HepG2 (cell line): ENCODE measurements around the gene PACS2. TPM values are rescaled to one million over a fixed set of nuclear protein-coding genes. Genes with fewer than 3 reads are reported as not detected.

Source experiments
- ATAC-seq: fragments of 200-7000 bp; cut with Tn5 transposase; 3 replicates; pipeline ENCODE4 v1.9.1; 2020; ENCODE audit warnings: mild to moderate bottlenecking, moderate library complexity
- BruUV-seq: library from RNA; stranded (reverse); fragments of 400-500 nt; replicated peaks from 2 replicates; lab custom pipeline; 2021; lab: Mats Ljungman, UMichigan
- CTCF ChIA-PET: fragments of 300-600 bp; formaldehyde crosslinking; extraction: SDS; loops from one replicate; lab custom pipeline; 2021; ENCODE audit warnings: low total read pairs, inconsistent platforms, low intra/inter-chr PET ratio; lab: Yijun Ruan, JAX
- POLR2A ChIA-PET: fragments of 350-600 bp; sonication (Branson Sonifier 250); formaldehyde crosslinking; loops from one replicate; lab custom pipeline; 2020; ENCODE audit warnings: antibody characterized with exemption, inconsistent platforms; lab: Yijun Ruan, JAX
- DNase-seq: peaks from one replicate; pipeline ENCODE4 v3.0.0-alpha.2; 2015; ENCODE audit warnings: low spot score
- FAIRE-seq: peaks from 3 replicates; lab custom pipeline; 2011; peaks lifted over from hg19 to GRCh38; lab: Jason Lieb, UNC
- H2AFZ ChIP-seq: one replicate; pipeline ENCODE4 v1.6.1; 2011; ENCODE audit warnings: low read length, inconsistent platforms
- H3K27ac ChIP-seq: fragments of 300-600 bp; 3 replicates; pipeline ENCODE4 v1.8.0; 2011; ENCODE audit warnings: mixed run types, mild to moderate bottlenecking, mixed read lengths, low read length, inconsistent platforms; ENCODE audit not compliant: insufficient read depth; ENCODE audit errors: extremely low read length
- H3K27me3 ChIP-seq, 2 experiments: fragments of 200-600 bp in 1 of 2; 2 replicates in 1 of 2; 3 replicates in 1 of 2; pipeline versions ENCODE4 v1.6.0 to v1.8.0; 2011; ENCODE audit warnings: low read length in 2 of 2, mild to moderate bottlenecking in 2 of 2, moderate library complexity in 2 of 2, inconsistent platforms in 1 of 2; ENCODE audit not compliant: insufficient read depth in 2 of 2, control insufficient read depth in 1 of 2
- H3K36me3 ChIP-seq, 2 experiments: fragments of 200-600 bp in 1 of 2; replicated peaks in 1 of 2; 2 replicates in 1 of 2; 3 replicates in 1 of 2; pipeline versions ENCODE4 v1.5.1 to v1.8.0; 2011; ENCODE audit warnings: low read length in 2 of 2, inconsistent platforms in 1 of 2; ENCODE audit not compliant: insufficient read depth in 2 of 2, control insufficient read depth in 1 of 2
- H3K4me1 ChIP-seq: 2 replicates; pipeline ENCODE4 v1.5.1; 2012; ENCODE audit warnings: low read length, inconsistent platforms; ENCODE audit not compliant: insufficient read depth
- H3K4me2 ChIP-seq: 2 replicates; pipeline ENCODE4 v1.6.0; 2011; ENCODE audit warnings: low read depth, low read length, inconsistent platforms
- H3K4me3 ChIP-seq, 3 experiments: fragments of 200-600 bp in 1 of 3; sonication (generic), shearing (Covaris generic) in 1 of 3; replicated peaks in 1 of 3; 2 replicates each; pipeline ENCODE4 v1.5.1; 2011 to 2016; ENCODE audit warnings: low read length in 3 of 3, inconsistent platforms in 2 of 3, low read depth in 2 of 3, mild to moderate bottlenecking in 2 of 3, control low read depth in 1 of 3, mixed read lengths in 1 of 3; ENCODE audit not compliant: insufficient read depth in 1 of 3
- H3K79me2 ChIP-seq: one replicate; pipeline ENCODE4 v1.6.1; 2011; ENCODE audit warnings: low read length, inconsistent platforms; ENCODE audit not compliant: insufficient read depth
- H3K9ac ChIP-seq: 2 replicates; pipeline ENCODE4 v1.6.0; 2011; ENCODE audit warnings: mild to moderate bottlenecking, low read depth, low read length, inconsistent platforms; ENCODE audit not compliant: insufficient read depth
- H3K9me3 ChIP-seq: 2 replicates; pipeline ENCODE4 v1.5.1; 2012; ENCODE audit warnings: mild to moderate bottlenecking, low read length
- H4K20me1 ChIP-seq: 2 replicates; pipeline ENCODE4 v1.6.0; 2011; ENCODE audit warnings: inconsistent platforms, mild to moderate bottlenecking, low read length, moderate library complexity; ENCODE audit not compliant: insufficient read depth
- CENPT ChIP-seq: sonication (generic); formaldehyde crosslinking; IDR thresholded peaks from 2 replicates; pipeline ENCODE4 v1.8.0; 2022; ENCODE audit warnings: low read depth, mild to moderate bottlenecking, moderate library complexity, missing genetic modification reagents
- HDAC1 ChIP-seq: sonication (generic); formaldehyde crosslinking; IDR thresholded peaks from 2 replicates; pipeline ENCODE4 v1.5.1; 2020; ENCODE audit warnings: mild to moderate bottlenecking, missing genetic modification reagents
- KDM5B ChIP-seq: sonication (generic); formaldehyde crosslinking; IDR thresholded peaks from 2 replicates; pipeline ENCODE4 v1.4.0; 2020; ENCODE audit warnings: missing genetic modification reagents, mild to moderate bottlenecking, borderline replicate concordance
- POLR2AphosphoS5 ChIP-seq: IDR thresholded peaks from 2 replicates; pipeline ENCODE4 v1.6.1; 2012; ENCODE audit warnings: low read depth, low read length
- RBM22 ChIP-seq: fragments of 200-400 bp; formaldehyde crosslinking; optimal IDR thresholded peaks from 2 replicates; pipeline ENCODE3; 2017; ENCODE audit warnings: mild to moderate bottlenecking, low read length, moderate library complexity
- TFAP4 ChIP-seq: sonication (generic); IDR thresholded peaks from 2 replicates; pipeline ENCODE4 v1.6.1; 2016; ENCODE audit warnings: low read depth, borderline replicate concordance
- ZBTB34 ChIP-seq: sonication (generic); formaldehyde crosslinking; IDR thresholded peaks from 2 replicates; pipeline ENCODE4 v1.8.0; 2022; ENCODE audit warnings: mild to moderate bottlenecking, missing genetic modification reagents
- ZNF280D ChIP-seq: sonication (generic); formaldehyde crosslinking; IDR thresholded peaks from 2 replicates; pipeline ENCODE4 v1.5.1; 2020; ENCODE audit warnings: mild to moderate bottlenecking, missing genetic modification reagents
- WGBS: methylation state at CpG from one replicate; pipeline ENCODE4 v1.1.6; 2017; ENCODE audit warnings: low lambda C conversion rate; 5-methylcytosine and 5-hydroxymethylcytosine counted together
- in situ Hi-C: cut with HindIII; loops from 2 replicates; pipeline ENCODE4 v1.10.0; 2017; ENCODE audit warnings: low pct_unique_long_range_greater_than_20kb; ENCODE audit not compliant: extremely low pct_ligation_motif_present
- intact Hi-C: fragments of 100-400 bp; cut with micrococcal nuclease; formaldehyde crosslinking; loops from one replicate; pipeline ENCODE4 v1.10.0; 2022; ENCODE audit not compliant: unreplicated experiment
- polyA plus RNA-seq, 8 experiments: library from polyadenylated mRNA; depleted of rRNA in 3 of 8; stranded (reverse) in 7 of 8; unstranded in 1 of 8; fragments of >200 nt; fragmentation: Illumina TruSeq in 4 of 8; extraction: Trizol in 4 of 8; gene quantifications; 2 replicates each; pipeline versions ENCODE4 v1.2.1 to v1.2.3, GENCODE V29; 2011 to 2016; ENCODE audit warnings: low read depth in 4 of 8, missing spikeins in 1 of 8, mixed read lengths in 1 of 8; ENCODE audit not compliant: insufficient read depth in 1 of 8
- total RNA-seq, 5 experiments: library from RNA; depleted of rRNA; stranded (reverse); fragments of >200 nt; fragmentation: Illumina TruSeq; extraction: Trizol; gene quantifications; 2 replicates each; pipeline ENCODE4 v1.2.3, GENCODE V29; 2016; ENCODE audit warnings: low read depth in 1 of 5

PACS2 gene
- total and polyA plus RNA-seq, 2 of the 13 experiments (the other 11 are each of a cell fraction or from before 2014, with no cell fraction given): 23.6 to 27.6 TPM

- no peaks in the 10 kb centered on the region; a peak in 2 of 5 replicates for H3K27me3 ChIP-seq
- in situ Hi-C loops: no loop called here
- intact Hi-C loops: no loop called here
- peaks cover 14% of the 10 kb centered on the region for H3K79me2 ChIP-seq
- H3K9ac ChIP-seq: no peak overlapping the region
- H3K27ac ChIP-seq: no peak overlapping the region
- ATAC-seq: no peak
- H3K4me2 ChIP-seq: no peak overlapping the region
- H4K20me1 ChIP-seq: no peaks in the 10 kb centered on the region
- no peaks in the 10 kb centered on the region for H3K9me3 ChIP-seq
- BruUV-seq: no TSS peak
- no peak for DNase-seq
- TF ChIP-seq ZBTB34 (CRISPR knock-in tag) (no peak), CENPT (no peak), POLR2AphosphoS5 (peak; percentile 19; the same call in 1 of the 2 replicates), KDM5B (CRISPR knock-in tag) (no peak), HDAC1 (CRISPR knock-in tag) (no peak), TFAP4 (no peak), RBM22 (peak; percentile 55), ZNF280D (CRISPR knock-in tag) (no peak)
- TF ChIP-seq, all 625 proteins: peak for 2
- H3K4me1 ChIP-seq: peaks cover 26% of the 10 kb centered on the region
- peaks cover 0 to 4% of the 10 kb centered on the region in 2 experiments; a peak in 4 of 5 replicates for H3K36me3 ChIP-seq
- H2AFZ ChIP-seq: no peak overlapping the region
- WGBS: 98% methylated on average over 9 of the region's 9 CpGs
- H3K4me3 ChIP-seq: no peak overlapping the region
- ChIA-PET CTCF (no interaction called here), POLR2A (no interaction called here)
- no peak for FAIRE-seq
Observed at GRCh38 chr14:105401699-105402098, 87.2 kb downstream of the PACS2 start.
